ENCODE measurements around the gene DNTTIP2.
A peak's percentile ranks its signal among the peaks of the same experiment; 100 is the strongest.
"Not testable (repeated sequence)": the region's sequence is repeated elsewhere in the genome, so short reads cannot be mapped to it uniquely, and the experiment has no call there.

Gene DNTTIP2

DNA sequence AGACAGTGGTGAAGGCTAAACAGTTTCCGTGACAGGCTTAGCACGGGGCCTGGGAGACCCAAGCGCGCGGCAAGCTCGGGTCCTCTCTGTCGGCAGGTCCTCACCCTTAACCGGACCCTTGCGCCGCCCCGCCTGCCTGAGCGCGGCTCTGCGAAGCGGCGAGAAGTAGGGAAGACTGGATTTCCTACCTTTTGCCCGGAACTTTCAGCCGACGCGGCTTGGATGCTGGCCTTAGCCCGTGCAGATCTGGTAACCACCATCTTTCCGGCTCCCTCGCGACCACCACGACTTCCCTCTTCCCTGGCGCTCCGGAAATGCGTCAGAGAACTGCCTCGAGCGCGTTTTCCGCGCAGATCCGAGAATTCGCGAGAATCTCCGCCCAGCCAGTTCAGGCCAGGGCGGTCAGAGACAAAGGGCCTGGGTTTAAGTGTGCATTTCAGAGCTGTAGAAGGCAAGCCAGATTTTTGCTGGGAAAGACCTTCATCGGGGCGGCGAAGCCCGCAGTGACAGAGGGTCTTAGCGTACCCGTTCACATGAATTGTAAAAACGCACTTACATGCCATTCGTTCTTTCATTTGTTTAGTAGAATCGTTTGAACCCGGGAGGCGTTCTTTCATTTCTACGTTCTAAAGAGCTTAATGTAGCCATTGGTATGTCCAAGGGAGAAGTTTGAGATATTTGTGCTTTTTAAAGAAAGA, at the start of gene DNTTIP2:
Gene DNTTIP2, minus strand, starts transcription at position 318 of the 698 bp plus-strand sequence. Its CDS starts 58 bp downstream, at position 260.
- peak; percentile 95 for DNase-seq

GRCh38 chr1:93925206-93925605, 46.2 kb upstream of the DNTTIP2 start:
- no peak for DNase-seq

DNA sequence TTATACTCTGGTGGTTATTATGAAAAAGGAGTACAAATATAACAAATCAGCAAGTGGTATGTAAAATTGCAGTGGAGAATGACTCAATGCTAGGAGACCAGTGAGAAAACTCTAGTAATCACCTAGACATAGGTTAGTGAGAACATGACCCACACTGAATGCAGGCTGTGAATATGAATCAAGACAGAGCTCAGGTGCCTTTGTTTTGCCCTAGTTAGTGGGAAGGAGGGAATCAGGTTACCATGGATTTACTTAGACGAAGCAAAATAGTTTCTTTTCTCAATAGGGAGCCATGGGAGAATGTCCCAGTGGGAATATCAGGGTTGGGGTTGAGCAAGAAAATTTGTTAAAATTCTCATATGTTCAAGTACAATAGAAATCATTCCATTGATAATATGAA, 40.8 kb upstream of the DNTTIP2 start:
- no peak for DNase-seq

DNA sequence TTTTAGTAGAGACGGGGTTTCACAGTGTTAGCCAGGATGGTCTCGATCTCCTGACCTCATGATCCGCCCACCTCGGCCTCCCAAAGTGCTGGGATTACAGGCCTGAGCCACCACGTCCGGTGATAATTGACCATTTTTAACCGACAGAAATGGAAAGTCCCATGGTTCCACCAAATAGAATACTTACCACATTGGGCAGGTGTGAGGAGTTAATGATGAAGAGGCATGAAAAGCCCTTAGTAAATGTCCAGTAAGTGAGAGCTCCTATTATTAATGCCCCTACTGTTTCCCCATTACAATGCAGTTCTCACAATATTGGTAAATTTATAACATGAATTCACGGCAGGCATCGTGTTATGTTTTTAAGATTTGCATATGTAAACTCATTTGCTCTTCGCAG, 38.3 kb upstream of the DNTTIP2 start:
- DNase-seq: no peak

DNA sequence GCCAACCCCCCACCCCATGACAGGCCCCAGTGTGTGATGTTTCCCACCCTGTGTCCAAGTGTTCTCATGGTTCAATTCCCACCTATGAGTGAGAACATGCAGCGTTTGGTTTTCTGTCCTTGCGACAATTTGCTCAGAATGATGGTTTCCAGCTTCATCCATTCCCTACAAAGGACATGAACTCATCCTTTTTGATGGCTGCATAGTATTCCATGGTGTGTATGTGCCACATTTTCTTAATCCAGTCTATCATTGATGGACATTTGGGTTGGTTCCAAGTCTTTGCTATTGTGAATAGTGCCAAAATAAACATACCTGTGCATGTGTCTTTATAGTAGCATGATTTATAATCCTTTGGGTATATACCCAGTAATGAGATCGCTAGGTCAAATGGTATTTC, 31.9 kb upstream of the DNTTIP2 start:
- DNase-seq: not testable (repeated sequence)

DNA sequence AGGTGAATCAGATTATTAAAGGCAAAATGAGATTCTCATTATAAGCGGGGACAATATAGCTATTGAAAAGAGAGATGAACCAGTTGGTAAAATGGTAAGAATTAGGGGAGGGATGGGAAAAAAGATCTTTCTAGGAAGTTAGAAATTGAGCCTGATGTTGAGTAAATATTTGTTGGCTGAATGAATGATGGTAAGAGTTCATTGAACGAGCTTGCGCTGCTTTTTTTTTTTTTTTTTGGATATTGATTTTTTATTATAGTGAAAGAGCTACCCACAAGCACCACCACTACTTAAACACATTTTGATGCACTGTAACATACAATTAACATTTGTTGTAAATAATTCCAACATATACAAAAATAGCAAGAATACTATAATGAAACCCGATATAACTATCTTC, 31.3 kb upstream of the DNTTIP2 start:
- no peak for DNase-seq

DNA sequence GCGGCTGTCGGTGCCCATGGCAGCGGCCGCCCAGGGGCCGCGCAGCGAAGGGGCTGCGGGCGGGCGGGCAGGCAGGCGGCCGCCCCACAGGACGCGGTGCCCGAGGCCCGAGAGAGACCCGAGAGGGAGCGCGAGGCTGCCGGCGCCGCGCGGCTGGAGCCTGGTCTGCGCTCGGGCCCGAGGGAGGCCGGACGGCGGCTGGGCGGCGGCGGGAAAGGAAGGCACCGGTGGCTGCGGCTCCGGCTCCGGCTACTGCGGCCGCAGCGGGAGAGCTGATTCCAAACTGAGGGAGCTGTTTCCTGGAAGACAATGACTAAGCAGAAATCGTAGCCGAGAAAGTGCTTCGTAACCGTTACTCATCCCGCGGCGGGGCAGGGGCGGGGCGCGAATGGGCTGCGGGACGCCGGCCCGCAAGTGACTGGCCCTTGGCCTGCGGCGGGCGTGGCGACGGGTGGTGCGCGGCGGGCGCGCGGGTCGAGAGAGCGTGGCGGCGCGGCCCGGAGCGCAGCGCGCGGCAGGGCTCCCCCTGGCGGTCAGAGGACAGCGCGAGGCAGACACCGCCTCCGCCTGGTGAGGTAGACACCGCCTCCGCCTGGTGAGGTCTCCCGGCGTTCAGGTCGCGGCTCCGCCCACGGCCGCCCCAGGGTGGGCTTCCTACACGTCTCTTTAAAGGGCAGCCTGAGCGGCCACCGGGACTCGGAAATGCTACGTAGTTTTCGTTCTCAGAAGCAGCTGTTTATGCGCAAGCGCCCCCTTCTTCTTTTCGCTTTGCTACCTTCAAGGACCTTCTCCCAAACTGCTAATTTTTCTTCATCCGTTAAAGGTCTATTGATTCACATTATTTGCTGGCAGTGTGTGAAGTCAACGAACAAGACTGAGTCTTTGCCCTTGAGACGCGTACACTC, 30.4 kb upstream of the DNTTIP2 start, which contains the start of gene GCLM:
Gene GCLM, minus strand, starts transcription at position 285 of the 905 bp plus-strand sequence. Its CDS starts 267 bp downstream, at position 18.
- DNase-seq: peak; percentile 97

- DNase-seq: peak; percentile 17
Observed at GRCh38 chr1:93908394-93909145, 29.6 kb upstream of the DNTTIP2 start.

GRCh38 chr1:93907718-93908117, 28.7 kb upstream of the DNTTIP2 start:
- DNase-seq: no peak

GRCh38 chr1:93906480-93906879, 27.5 kb upstream of the DNTTIP2 start:
- no peak for DNase-seq

GRCh38 chr1:93905734-93906133, 26.7 kb upstream of the DNTTIP2 start:
- DNase-seq: peak; percentile 6

DNA sequence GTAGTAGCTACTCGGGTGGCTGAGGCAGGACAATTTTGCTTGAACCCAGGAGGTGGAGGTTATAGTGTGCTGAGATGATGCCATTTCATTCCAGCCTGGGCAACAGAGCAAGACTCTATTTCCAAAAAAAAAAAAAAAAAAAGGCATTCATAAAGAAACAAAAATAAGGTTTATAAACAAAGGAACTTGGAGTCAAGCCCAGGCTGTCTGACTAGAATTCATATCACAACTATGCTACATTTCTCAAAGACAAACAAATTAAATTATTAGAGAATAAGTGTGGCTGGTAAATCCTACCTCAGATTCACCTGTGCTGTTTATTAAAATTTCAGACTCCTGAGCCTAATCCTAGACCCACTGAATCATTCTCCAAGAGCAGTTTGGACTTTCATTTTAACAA, 26.0 kb upstream of the DNTTIP2 start:
- no peak for DNase-seq

GRCh38 chr1:93904228-93904627, 25.2 kb upstream of the DNTTIP2 start:
- peak; percentile 35 for DNase-seq

- DNase-seq: no peak
Observed at GRCh38 chr1:93900723-93901504, 21.9 kb upstream of the DNTTIP2 start.

DNA sequence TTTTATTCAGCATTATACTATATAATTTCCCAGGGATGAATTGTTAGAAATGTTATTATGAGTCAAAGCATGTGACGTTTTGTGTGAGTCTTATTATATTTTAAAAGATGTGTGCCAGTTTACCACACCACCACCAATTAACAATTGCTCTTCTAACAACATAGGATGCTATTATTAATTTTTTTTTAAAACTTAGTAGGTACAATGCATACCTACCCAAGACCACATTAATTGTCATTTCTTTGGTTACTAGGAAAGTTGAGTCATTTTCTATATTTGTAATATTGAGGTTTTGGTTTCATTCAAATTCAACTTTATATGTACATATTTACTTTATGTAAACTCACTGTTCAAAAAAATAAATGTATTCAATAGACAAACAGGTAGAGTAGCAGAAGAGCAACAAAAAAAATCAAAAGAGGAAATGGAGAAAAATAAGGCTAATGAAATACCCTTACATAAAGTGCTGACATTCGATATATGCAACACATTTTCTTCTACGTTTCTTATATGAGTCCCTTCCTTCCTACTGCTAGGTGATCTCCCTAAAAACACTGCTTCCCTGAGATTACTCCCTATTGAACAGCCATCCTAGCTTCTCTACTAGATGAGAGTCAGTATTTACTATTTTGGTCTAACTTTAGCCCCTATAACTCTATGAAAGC, 20.7 kb upstream of the DNTTIP2 start:
- DNase-seq: no peak

DNA sequence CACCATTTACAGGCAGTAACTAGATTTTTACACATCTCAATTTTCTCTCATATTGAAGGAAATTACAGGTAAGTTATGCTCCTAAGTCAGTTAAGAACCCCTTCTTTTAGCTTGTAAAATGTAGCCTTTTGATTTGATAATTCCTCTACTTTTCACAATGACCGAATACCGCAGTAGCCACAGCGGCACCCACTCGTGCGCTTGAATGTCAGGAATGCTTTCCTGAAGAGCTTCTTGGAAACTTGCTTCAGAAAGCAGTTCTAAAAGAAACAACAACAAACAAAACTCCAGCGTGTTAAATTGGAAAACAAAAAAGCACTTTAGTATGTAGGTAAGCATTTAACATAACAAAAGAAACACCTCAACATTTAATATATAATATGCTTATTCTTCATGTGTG, 9.9 kb upstream of the DNTTIP2 start:
- DNase-seq: no peak

DNA sequence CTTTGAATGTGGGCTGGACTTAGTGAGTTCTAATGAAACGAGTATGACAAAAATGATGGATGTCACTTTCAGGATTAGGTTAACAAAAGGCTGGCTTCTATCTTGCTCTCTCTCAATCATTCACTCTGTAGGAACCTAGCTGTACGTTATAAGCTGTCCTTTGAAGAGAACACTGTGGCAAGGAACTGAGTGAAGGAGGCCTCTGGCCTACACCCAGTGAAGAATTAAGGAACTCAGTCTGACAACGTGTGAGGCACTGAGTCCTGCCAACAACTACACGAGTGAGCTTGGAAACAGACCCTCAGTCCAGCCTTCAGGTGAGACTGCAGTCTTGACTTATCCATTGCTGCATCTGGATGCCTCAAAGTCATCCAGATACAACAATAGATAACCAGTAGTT, 3.3 kb upstream of the DNTTIP2 start:
- no peak for DNase-seq

DNA sequence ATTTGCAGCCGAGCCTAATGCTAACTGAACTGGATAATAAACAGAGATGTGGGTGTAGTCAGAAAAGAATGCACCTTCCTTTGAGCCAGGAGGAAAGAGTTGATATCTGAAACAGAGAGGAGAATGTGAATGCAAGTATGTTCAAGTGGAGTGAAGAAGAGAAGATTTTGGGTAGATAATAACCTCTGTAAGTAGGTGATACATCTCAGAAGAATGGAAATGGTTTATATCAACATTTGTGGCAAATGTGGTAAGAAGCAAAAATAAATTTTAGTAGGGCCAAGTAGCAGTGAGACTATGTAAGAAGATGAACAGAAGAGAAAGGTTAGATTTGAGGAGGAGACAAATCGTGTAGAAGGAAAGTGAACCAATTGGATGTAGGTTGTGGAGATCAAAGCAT, 1.7 kb upstream of the DNTTIP2 start:
- no peak for DNase-seq

GRCh38 chr1:93878501-93878888, 511 bp downstream of the DNTTIP2 start:
- DNase-seq: peak; percentile 75

- no peak for DNase-seq
Observed at GRCh38 chr1:93877529-93877928, 1.5 kb downstream of the DNTTIP2 start.

- DNase-seq: peak; percentile 9
Observed at GRCh38 chr1:93876244-93876643, 2.8 kb downstream of the DNTTIP2 start.

Measured in suppressor macrophage treated with lipopolysaccharide for 4 hours (primary cell).